IMR-90 (cell line): ENCODE measurements around the gene PRKRA. TPM values are rescaled to one million over a fixed set of nuclear protein-coding genes. Genes with fewer than 3 reads are reported as not detected.

Experiments used
- ATAC-seq: fragments of 200-7000 bp; cut with Tn5 transposase; 2 replicates; pipeline ENCODE4 v1.9.1; 2020; ENCODE audit warnings: low read depth, mild to moderate bottlenecking, moderate library complexity
- BruUV-seq: library from RNA; stranded (reverse); fragments of 400-500 nt; replicated peaks from 2 replicates; lab custom pipeline; 2021; lab: Mats Ljungman, UMichigan
- CTCF ChIA-PET: fragments of 300-600 bp; formaldehyde crosslinking; extraction: SDS; loops from one replicate; lab custom pipeline; 2021; ENCODE audit warnings: antibody characterized with exemption; lab: Yijun Ruan, JAX
- POLR2A ChIA-PET: fragments of 300-600 bp; sonication (Branson Sonifier 250); formaldehyde crosslinking; loops from one replicate; lab custom pipeline; 2022; ENCODE audit warnings: antibody characterized with exemption; ENCODE audit not compliant: unreplicated experiment; lab: Charles Lee
- DNase-seq: peaks from one replicate; pipeline ENCODE4 v3.0.0; 2013
- H2AFZ ChIP-seq: replicated peaks from 2 replicates; pipeline ENCODE3; 2013; ENCODE audit warnings: low read length, mild to moderate bottlenecking; ENCODE audit not compliant: poor library complexity
- H2AK5ac ChIP-seq: 2 replicates; pipeline ENCODE4 v1.6.1; 2013; ENCODE audit warnings: low read depth, low read length, inconsistent platforms
- H2AK9ac ChIP-seq: replicated peaks from 2 replicates; pipeline ENCODE3; 2013; ENCODE audit warnings: mild to moderate bottlenecking, low read depth, low read length, moderate library complexity; ENCODE audit not compliant: poor library complexity
- H2BK120ac ChIP-seq: 2 replicates; pipeline ENCODE4 v1.6.1; 2013; ENCODE audit warnings: low read depth, low read length, inconsistent platforms
- H2BK15ac ChIP-seq: 3 replicates; pipeline ENCODE4 v1.6.1; 2013; ENCODE audit warnings: low read depth, low read length, inconsistent platforms
- H2BK20ac ChIP-seq: 2 replicates; pipeline ENCODE4 v1.6.1; 2013; ENCODE audit warnings: low read depth, mild to moderate bottlenecking, inconsistent platforms, low read length, moderate library complexity
- H2BK5ac ChIP-seq: 2 replicates; pipeline ENCODE4 v1.6.1; 2013; ENCODE audit warnings: mild to moderate bottlenecking, low read depth, low read length, inconsistent platforms; ENCODE audit not compliant: poor library complexity, severe bottlenecking
- H3K14ac ChIP-seq: replicated peaks from 2 replicates; pipeline ENCODE4 v1.6.1; 2013; ENCODE audit warnings: low read depth, low read length, inconsistent platforms
- H3K18ac ChIP-seq: 2 replicates; pipeline ENCODE4 v1.6.1; 2013; ENCODE audit warnings: low read depth, low read length, control low read depth
- H3K23ac ChIP-seq: 2 replicates; pipeline ENCODE4 v1.6.1; 2013; ENCODE audit warnings: low read depth, low read length, inconsistent platforms
- H3K27ac ChIP-seq: 2 replicates; pipeline ENCODE4 v1.5.1; 2013; ENCODE audit warnings: mild to moderate bottlenecking, control low read depth, low read length; ENCODE audit not compliant: insufficient read depth
- H3K27me3 ChIP-seq: 2 replicates; pipeline ENCODE4 v1.6.1; 2013; ENCODE audit warnings: low read length; ENCODE audit not compliant: control insufficient read depth, insufficient read depth
- H3K36me3 ChIP-seq: 2 replicates; pipeline ENCODE4 v1.6.1; 2013; ENCODE audit warnings: low read length, mixed read lengths; ENCODE audit not compliant: control insufficient read depth, insufficient read depth
- H3K4ac ChIP-seq: 2 replicates; pipeline ENCODE4 v1.6.1; 2013; ENCODE audit warnings: low read depth, low read length, inconsistent platforms
- H3K4me1 ChIP-seq: 2 replicates; pipeline ENCODE4 v1.6.1; 2013; ENCODE audit warnings: low read length, mixed read lengths; ENCODE audit not compliant: control insufficient read depth, insufficient read depth
- H3K4me2 ChIP-seq: 2 replicates; pipeline ENCODE4 v1.6.1; 2013; ENCODE audit warnings: low read depth, mild to moderate bottlenecking, control low read depth, low read length, moderate library complexity
- H3K4me3 ChIP-seq: 2 replicates; pipeline ENCODE4 v1.5.1; 2013; ENCODE audit warnings: low read depth, mild to moderate bottlenecking, control low read depth, low read length, moderate library complexity; ENCODE audit not compliant: insufficient read depth
- H3K56ac ChIP-seq: 2 replicates; pipeline ENCODE4 v1.6.1; 2013; ENCODE audit warnings: low read length, inconsistent platforms; ENCODE audit not compliant: insufficient read depth; ENCODE audit errors: extremely low read depth
- H3K79me1 ChIP-seq, 2 experiments: 2 replicates each; pipeline ENCODE4 v1.6.1; 2013; ENCODE audit warnings: low read length in 2 of 2, inconsistent platforms in 1 of 2, low read depth in 1 of 2
- H3K9ac ChIP-seq: 2 replicates; pipeline ENCODE4 v1.6.1; 2013; ENCODE audit warnings: low read depth, low read length, control low read depth
- H3K9me1 ChIP-seq: 2 replicates; pipeline ENCODE4 v1.6.1; 2013; ENCODE audit warnings: low read length, inconsistent platforms; ENCODE audit not compliant: insufficient read depth
- H3K9me3 ChIP-seq: 2 replicates; pipeline ENCODE4 v1.6.1; 2013; ENCODE audit warnings: low read length; ENCODE audit not compliant: control insufficient read depth, insufficient read depth
- H4K20me1 ChIP-seq: 2 replicates; pipeline ENCODE4 v1.6.1; 2013; ENCODE audit warnings: low read length, inconsistent platforms; ENCODE audit not compliant: insufficient read depth
- H4K5ac ChIP-seq: 2 replicates; pipeline ENCODE4 v1.6.1; 2013; ENCODE audit warnings: mild to moderate bottlenecking, low read depth, low read length, control low read depth
- H4K8ac ChIP-seq, 2 experiments: 2 replicates each; pipeline ENCODE4 v1.6.1; 2013; ENCODE audit warnings: low read depth in 2 of 2, low read length in 2 of 2, control low read depth in 1 of 2, inconsistent platforms in 1 of 2
- H4K91ac ChIP-seq: 2 replicates; pipeline ENCODE4 v1.6.1; 2013; ENCODE audit warnings: low read depth, low read length, inconsistent platforms; ENCODE audit not compliant: insufficient read depth
- CHD1 ChIP-seq: IDR thresholded peaks from 2 replicates; pipeline ENCODE4 v1.6.1; 2012; ENCODE audit warnings: low read depth, low read length, improper control_type of control experiment
- FOS ChIP-seq: fragments of 150-350 bp; IDR thresholded peaks from 2 replicates; pipeline ENCODE4 v1.6.1; 2016; ENCODE audit warnings: low read depth, low read length
- MAFK ChIP-seq: IDR thresholded peaks from 2 replicates; pipeline ENCODE4 v1.6.1; 2012; ENCODE audit warnings: low read depth, low read length, improper control_type of control experiment
- MAZ ChIP-seq: IDR thresholded peaks from 2 replicates; pipeline ENCODE4 v1.6.1; 2012; ENCODE audit warnings: low read depth, mild to moderate bottlenecking, low read length, improper control_type of control experiment, moderate library complexity, borderline replicate concordance
- POLR2A ChIP-seq: IDR thresholded peaks from 2 replicates; pipeline ENCODE4 v1.6.1; 2012; ENCODE audit warnings: mild to moderate bottlenecking, low read depth, low read length
- WGBS, 2 experiments: methylation state at CpG; one replicate each; pipeline versions ENCODE4 v1.1.5 to v1.1.7; 2013; ENCODE audit warnings: missing lambda C conversion rate in 2 of 2; ENCODE audit not compliant: insufficient read length in 1 of 2; ENCODE audit errors: extremely low coverage in 2 of 2; 5-methylcytosine and 5-hydroxymethylcytosine counted together
- dilution Hi-C: fragments of 300-500 bp; cut with HindIII; formaldehyde crosslinking; loops from one replicate; pipeline ENCODE4 v1.14.3; 2018; ENCODE audit warnings: low sequenced_read_pairs; ENCODE audit not compliant: unreplicated experiment
- in situ Hi-C: fragments of 300-500 bp; cut with MboI; formaldehyde crosslinking; loops from 3 replicates; pipeline ENCODE4 v1.14.3; 2019; ENCODE audit warnings: low sequenced_read_pairs, inconsistent platforms, mixed read lengths
- intact Hi-C: fragments of 100-400 bp; cut with micrococcal nuclease; formaldehyde crosslinking; loops from 2 replicates; pipeline ENCODE4 v1.10.0; 2022
- polyA plus RNA-seq, 3 experiments: library from polyadenylated mRNA; depleted of rRNA; stranded (reverse); fragments of >200 nt; gene quantifications; 2 replicates each; pipeline ENCODE4 v1.2.3, GENCODE V29; 2012; ENCODE audit warnings: low replicate concordance in 1 of 3
- total RNA-seq: library from RNA; depleted of rRNA; stranded (reverse); fragments of >200 nt; gene quantifications from 2 replicates; pipeline ENCODE4 v1.2.3, GENCODE V29; 2012
- TF ChIP-seq, protein P1 (sequence below): fragments of 150-350 bp; IDR thresholded peaks from 2 replicates; pipeline ENCODE4 v1.6.1; 2016; ENCODE audit warnings: low read depth, mild to moderate bottlenecking, low read length, moderate library complexity, borderline replicate concordance

The PRKRA gene
- total and polyA plus RNA-seq, 2 of the 4 experiments (the other 2 are of a cell fraction) = 39.5 to 53.6 TPM

- H3K9ac ChIP-seq = no peak overlapping the region
- no peak overlapping the region for H3K27ac ChIP-seq
- TF ChIP-seq, protein P1, sequence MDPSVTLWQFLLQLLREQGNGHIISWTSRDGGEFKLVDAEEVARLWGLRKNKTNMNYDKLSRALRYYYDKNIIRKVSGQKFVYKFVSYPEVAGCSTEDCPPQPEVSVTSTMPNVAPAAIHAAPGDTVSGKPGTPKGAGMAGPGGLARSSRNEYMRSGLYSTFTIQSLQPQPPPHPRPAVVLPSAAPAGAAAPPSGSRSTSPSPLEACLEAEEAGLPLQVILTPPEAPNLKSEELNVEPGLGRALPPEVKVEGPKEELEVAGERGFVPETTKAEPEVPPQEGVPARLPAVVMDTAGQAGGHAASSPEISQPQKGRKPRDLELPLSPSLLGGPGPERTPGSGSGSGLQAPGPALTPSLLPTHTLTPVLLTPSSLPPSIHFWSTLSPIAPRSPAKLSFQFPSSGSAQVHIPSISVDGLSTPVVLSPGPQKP = no peak
- no peak for TF ChIP-seq POLR2A
- TF ChIP-seq CHD1 = no peak
- TF ChIP-seq MAFK = no peak
- no peak for TF ChIP-seq FOS
- TF ChIP-seq MAZ = no peak
- dilution Hi-C loops = no loop called here
- ATAC-seq (no peak), DNase-seq (no peak)
- intact Hi-C loops = no loop called here
- ChIA-PET CTCF (no interaction called here), POLR2A (no interaction called here)
- no peak overlapping the region for H2BK15ac ChIP-seq
- no peak overlapping the region for H3K4me2 ChIP-seq
- H2AK9ac ChIP-seq = no peak overlapping the region
- H3K36me3 ChIP-seq = peaks cover 23% of the 10 kb centered on the region
- no peak overlapping the region for H2BK20ac ChIP-seq
- WGBS, 2 experiments = no CpG with 5 or more reads among the region's 3 CpGs
- no peak overlapping the region for H3K14ac ChIP-seq
- no peak overlapping the region for H4K8ac ChIP-seq
- no peak overlapping the region for H3K4me3 ChIP-seq
- H2AFZ ChIP-seq = no peak overlapping the region
- H3K18ac ChIP-seq = no peak overlapping the region
- H3K79me1 ChIP-seq = peaks cover under 1 to 3% of the 10 kb centered on the region in 2 experiments; a peak in 1 of 4 replicates
- H3K27me3 ChIP-seq = no peaks in the 10 kb centered on the region
- H3K9me3 ChIP-seq = no peaks in the 10 kb centered on the region
- H3K9me1 ChIP-seq = no peaks in the 10 kb centered on the region
- no peak overlapping the region for H2BK120ac ChIP-seq
- BruUV-seq = no TSS peak
- H3K23ac ChIP-seq = no peak overlapping the region
- H3K56ac ChIP-seq = no peak overlapping the region
- no peaks in the 10 kb centered on the region for H4K20me1 ChIP-seq
- H2AK5ac ChIP-seq = no peak overlapping the region
- in situ Hi-C loops = no loop called here
- no peak overlapping the region for H4K91ac ChIP-seq
- no peak overlapping the region for H3K4ac ChIP-seq
- no peak overlapping the region for H4K5ac ChIP-seq
- H2BK5ac ChIP-seq = no peak overlapping the region
- H3K4me1 ChIP-seq = no peaks in the 10 kb centered on the region
Measured at GRCh38 chr2:178499640-178500039, 48.7 kb upstream of the PRKRA start.
